Activated naive CD4-positive, alpha-beta T cell treated with Interleukin-2 at 50 U/mL for 16 hours (primary cell): ENCODE measurements around the gene PCNX4.
"Not testable (repeated sequence)": the region's sequence is repeated elsewhere in the genome, so short reads cannot be mapped to it uniquely, and the experiment has no call there.

Experiments used
- DNase-seq: peaks from one replicate; pipeline ENCODE4 v3.0.0-alpha.2; 2020

PCNX4 gene

GRCh38 chr14:60091550-60092525, at the start of gene PCNX4:
PCNX4 (plus strand) TSS chr14:60091923; CDS start chr14:60107639, 15,716 bp downstream.
- peak; percentile 93 for DNase-seq

- DNase-seq, result not testable (repeated sequence)
These were observed 43.7 kb upstream of the PCNX4 start for GRCh38 chr14:60047976-60048375.

GRCh38 chr14:60051721-60052221, 40.0 kb upstream of the PCNX4 start:
- peak; percentile 9 for DNase-seq

- no peak for DNase-seq
These were observed 33.6 kb upstream of the PCNX4 start for GRCh38 chr14:60058087-60058486.

- DNase-seq, result no peak
These were observed 30.4 kb upstream of the PCNX4 start for GRCh38 chr14:60061371-60061770.

GRCh38 chr14:60064491-60065072, 27.1 kb upstream of the PCNX4 start:
- no peak for DNase-seq

GRCh38 chr14:60067882-60068281, 23.8 kb upstream of the PCNX4 start:
- DNase-seq, result no peak

- DNase-seq, result no peak
These were observed 12.0 kb upstream of the PCNX4 start for GRCh38 chr14:60079723-60080122.

- no peak for DNase-seq
These were observed 6.6 kb upstream of the PCNX4 start for GRCh38 chr14:60085085-60085484.

- DNase-seq, result no peak
These were observed 6.0 kb upstream of the PCNX4 start for GRCh38 chr14:60085693-60086092.

GRCh38 chr14:60087668-60088067, 4.1 kb upstream of the PCNX4 start:
- DNase-seq, result no peak

GRCh38 chr14:60089221-60089620, 2.5 kb upstream of the PCNX4 start:
- no peak for DNase-seq

GRCh38 chr14:60090864-60091519, 731 bp upstream of the PCNX4 start:
- no peak for DNase-seq

- DNase-seq, result no peak
These were observed 800 bp downstream of the PCNX4 start for GRCh38 chr14:60092526-60092920.

GRCh38 chr14:60093080-60093479, 1.4 kb downstream of the PCNX4 start:
- DNase-seq, result no peak

GRCh38 chr14:60093606-60094005, 1.9 kb downstream of the PCNX4 start:
- no peak for DNase-seq

- no peak for DNase-seq
These were observed 2.7 kb downstream of the PCNX4 start for GRCh38 chr14:60094306-60094897.

- DNase-seq, result no peak
These were observed 3.5 kb downstream of the PCNX4 start for GRCh38 chr14:60095231-60095630.

GRCh38 chr14:60095781-60096450, 4.2 kb downstream of the PCNX4 start:
- no peak for DNase-seq

GRCh38 chr14:60097974-60098373, 6.3 kb downstream of the PCNX4 start:
- no peak for DNase-seq

GRCh38 chr14:60099855-60100254, 8.1 kb downstream of the PCNX4 start:
- not testable (repeated sequence) for DNase-seq

GRCh38 chr14:60101786-60102185, 10.1 kb downstream of the PCNX4 start:
- DNase-seq, result no peak
